Esophagus squamous epithelium (tissue), 5 donors: ENCODE measurements around the gene FAM174C. TPM values are rescaled to one million over a fixed set of nuclear protein-coding genes. Genes with fewer than 3 reads are reported as not detected.

Source experiments
- DNase-seq: peaks from one replicate; lab custom pipeline; 2025; lab: John Stamatoyannopoulos, UW
- H3K27ac ChIP-seq, 4 donors: fragments of 200-600 bp; sonication (generic); one replicate each; pipeline ENCODE4 v1.5.1; 2016 to 2019; ENCODE audit warnings: mild to moderate bottlenecking in 1 of 4
- H3K27me3 ChIP-seq, 4 donors: fragments of 200-600 bp; sonication (generic); 1 replicate in 3 of 4; 2 replicates in 1 of 4; pipeline versions ENCODE4 v1.5.1 to v1.6.0; 2017 to 2021; ENCODE audit warnings: antibody characterized with exemption in 1 of 4
- H3K36me3 ChIP-seq, 3 donors: fragments of 200-600 bp; sonication (generic); one replicate each; pipeline ENCODE4 v1.5.1; 2016 to 2019
- H3K4me1 ChIP-seq, 3 donors: fragments of 200-600 bp; sonication (generic); one replicate each; pipeline ENCODE4 v1.5.1; 2017 to 2019
- H3K4me3 ChIP-seq, 4 donors: fragments of 200-600 bp; sonication (generic); 1 replicate in 3 of 4; 2 replicates in 1 of 4; pipeline ENCODE4 v1.5.1; 2016 to 2019; ENCODE audit warnings: mild to moderate bottlenecking in 2 of 4, moderate library complexity in 1 of 4
- H3K9me3 ChIP-seq, 3 donors: fragments of 200-600 bp; sonication (generic); one replicate each; pipeline ENCODE4 v1.5.1; 2016 to 2019
- POLR2A ChIP-seq, 4 donors: fragments of 450-650 bp; IDR thresholded peaks; one replicate each; pipeline ENCODE4 v1.6.1; 2017; ENCODE audit warnings: antibody characterized with exemption in 4 of 4, mild to moderate bottlenecking in 4 of 4, moderate library complexity in 3 of 4
- WGBS, 2 donors: methylation state at CpG; one replicate each; pipeline ENCODE4 v1.1.5; 2018; 5-methylcytosine and 5-hydroxymethylcytosine counted together
- intact Hi-C: fragments of 100-400 bp; cut with DNase I; formaldehyde crosslinking; loops from one replicate; pipeline ENCODE4 v1.15.0; 2022
- total RNA-seq, 4 donors: library from RNA; depleted of rRNA; stranded (reverse); fragments of >200 nt; gene quantifications; one replicate each; pipeline ENCODE4 v1.1.0, GENCODE V29; 2016
- TF ChIP-seq, protein P1 (sequence below), 6 experiments: fragments of 450-650 bp in 4 of 6; fragments of 200-600 bp in 2 of 6; sonication (generic) in 2 of 6; IDR thresholded peaks; one replicate each; pipeline ENCODE4 v1.5.1; 2016 to 2019; ENCODE audit warnings: antibody characterized with exemption in 6 of 6, mild to moderate bottlenecking in 4 of 6, moderate library complexity in 4 of 6
- donor health status: DM: yes; HTN: yes; CAD: no.

The FAM174C gene
- total RNA-seq, 4 donors from 2014 or later, result 31.5 to 69.8 (median 50.5) TPM

DNA sequence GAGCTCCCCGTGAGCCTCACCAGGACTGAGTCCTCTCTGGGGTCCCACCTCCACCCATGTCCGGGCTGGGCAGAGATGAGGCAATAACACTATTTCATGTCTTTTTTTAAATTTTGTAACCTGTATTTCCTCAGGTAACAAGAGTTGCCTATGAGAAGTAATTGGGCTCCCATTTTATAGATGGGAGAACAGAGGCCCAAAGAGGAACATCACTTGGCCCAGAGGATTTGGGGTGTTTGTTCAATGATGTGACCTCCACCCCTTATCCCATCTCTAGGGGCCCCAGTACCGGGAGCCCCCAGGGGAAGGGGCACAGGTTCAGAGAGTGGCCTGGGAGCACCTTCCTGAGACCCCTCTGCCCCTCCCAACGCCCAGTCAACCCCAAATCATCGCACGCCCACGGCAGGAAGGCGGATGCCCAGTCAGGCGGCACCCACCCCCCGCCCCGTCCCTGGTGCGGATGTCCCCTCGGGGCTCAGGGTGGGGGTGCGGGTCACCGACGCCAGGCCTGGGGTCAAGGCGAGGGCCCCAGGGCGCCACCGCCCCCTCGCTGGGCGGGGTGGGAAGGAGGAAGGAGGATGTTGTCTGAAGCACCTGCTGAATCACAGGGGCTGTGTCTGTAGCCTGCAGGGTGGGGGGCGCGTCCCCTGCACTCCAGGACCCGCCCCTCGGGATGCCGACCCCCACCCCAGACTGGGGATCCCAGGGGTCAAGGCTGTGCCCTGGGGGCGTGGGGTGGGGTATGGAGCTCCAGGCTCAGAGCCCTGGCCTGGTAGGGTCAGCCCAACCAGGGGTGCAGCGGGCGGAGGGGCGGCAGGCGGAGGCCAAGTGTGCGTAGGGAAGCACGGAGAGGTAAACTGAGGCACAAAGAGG lies 15.2 kb upstream of the FAM174C start:
- Histone ChIP-seq H3K27ac (peak overlapping the region; percentile 97 to 99 (median 98)), H3K9me3 (no peaks in the 10 kb centered on the region), H3K4me3 (peak overlapping the region; percentile 61 to 72 (median 70)), H3K4me1 (peaks cover 73 to 100% (median 81%) of the 10 kb centered on the region in 3 donors), H3K27me3 (no peaks in the 10 kb centered on the region), H3K36me3 (peaks cover 19 to 35% (median 20%) of the 10 kb centered on the region in 3 donors)
- no peak for DNase-seq
- 10 to 18% methylated on average over 1 to 8 of the region's 33 CpGs for WGBS, 2 donors
- intact Hi-C loops, result no loop called here
- peak in 1 of 4 donors; percentile 8 for TF ChIP-seq POLR2A (IDR thresholded peaks at IDR 0.05)
- TF ChIP-seq, protein P1, sequence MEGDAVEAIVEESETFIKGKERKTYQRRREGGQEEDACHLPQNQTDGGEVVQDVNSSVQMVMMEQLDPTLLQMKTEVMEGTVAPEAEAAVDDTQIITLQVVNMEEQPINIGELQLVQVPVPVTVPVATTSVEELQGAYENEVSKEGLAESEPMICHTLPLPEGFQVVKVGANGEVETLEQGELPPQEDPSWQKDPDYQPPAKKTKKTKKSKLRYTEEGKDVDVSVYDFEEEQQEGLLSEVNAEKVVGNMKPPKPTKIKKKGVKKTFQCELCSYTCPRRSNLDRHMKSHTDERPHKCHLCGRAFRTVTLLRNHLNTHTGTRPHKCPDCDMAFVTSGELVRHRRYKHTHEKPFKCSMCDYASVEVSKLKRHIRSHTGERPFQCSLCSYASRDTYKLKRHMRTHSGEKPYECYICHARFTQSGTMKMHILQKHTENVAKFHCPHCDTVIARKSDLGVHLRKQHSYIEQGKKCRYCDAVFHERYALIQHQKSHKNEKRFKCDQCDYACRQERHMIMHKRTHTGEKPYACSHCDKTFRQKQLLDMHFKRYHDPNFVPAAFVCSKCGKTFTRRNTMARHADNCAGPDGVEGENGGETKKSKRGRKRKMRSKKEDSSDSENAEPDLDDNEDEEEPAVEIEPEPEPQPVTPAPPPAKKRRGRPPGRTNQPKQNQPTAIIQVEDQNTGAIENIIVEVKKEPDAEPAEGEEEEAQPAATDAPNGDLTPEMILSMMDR (IDR thresholded peaks at IDR 0.05), result no peak

DNA sequence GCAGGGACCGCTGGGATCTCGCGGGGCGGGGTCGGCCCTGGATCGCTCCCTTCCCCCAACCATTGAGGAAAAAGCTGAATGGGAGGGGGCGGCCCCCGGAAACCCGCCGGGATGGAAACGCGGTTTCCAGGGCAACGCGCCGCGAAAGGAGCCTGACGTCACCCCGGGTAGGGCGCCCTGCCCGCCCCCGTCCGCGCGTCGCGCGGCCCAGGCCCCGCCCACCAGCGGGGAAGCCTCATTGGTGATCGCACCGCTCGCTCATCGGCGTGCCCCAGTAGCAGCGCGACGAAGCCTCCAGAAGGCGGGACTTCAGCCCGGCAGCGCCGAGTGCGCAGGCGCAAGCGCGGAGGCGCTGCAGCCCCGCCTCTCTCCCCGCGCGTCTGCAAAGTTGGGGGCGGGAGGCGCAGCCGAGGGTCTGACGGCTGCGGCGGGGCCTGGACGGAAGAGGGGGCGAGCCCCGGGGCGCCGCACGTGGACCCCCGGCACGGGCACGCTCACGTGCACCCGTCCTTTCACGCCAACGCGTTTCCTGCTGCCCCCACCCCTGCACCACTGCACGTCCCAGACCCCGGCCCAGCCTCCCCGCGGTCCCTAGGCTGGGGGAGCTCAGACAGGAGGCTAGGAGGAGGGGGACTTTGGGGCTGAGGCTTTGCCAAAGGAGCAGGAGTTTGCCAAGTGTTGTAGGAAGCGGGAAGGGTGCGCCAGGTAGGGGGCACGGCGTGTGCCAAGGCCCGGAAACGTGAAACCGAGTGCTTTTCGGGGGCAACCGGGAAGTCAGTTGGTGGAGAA lies 14.4 kb upstream of the FAM174C start:
- no peaks in the 10 kb centered on the region for H3K27me3 ChIP-seq
- intact Hi-C loops, result no loop called here
- peak in 3 of 4 donors; percentile 25 to 95 (median 89) for TF ChIP-seq POLR2A (IDR thresholded peaks at IDR 0.05)
- TF ChIP-seq, protein P1 (IDR thresholded peaks at IDR 0.05), result peak in 2 of 6 experiments; percentile 20
- 1 to 2% methylated on average over 9 to 25 of the region's 83 CpGs for WGBS, 2 donors
- peak overlapping the region; percentile 97 to 99 (median 98) for H3K27ac ChIP-seq
- DNase-seq, result peak; percentile 69
- peaks cover 75 to 100% (median 81%) of the 10 kb centered on the region in 3 donors for H3K4me1 ChIP-seq
- peak overlapping the region; percentile 61 to 72 (median 70) for H3K4me3 ChIP-seq
- H3K36me3 ChIP-seq, result peaks cover 10 to 27% (median 12%) of the 10 kb centered on the region in 3 donors
- H3K9me3 ChIP-seq, result no peaks in the 10 kb centered on the region

DNA sequence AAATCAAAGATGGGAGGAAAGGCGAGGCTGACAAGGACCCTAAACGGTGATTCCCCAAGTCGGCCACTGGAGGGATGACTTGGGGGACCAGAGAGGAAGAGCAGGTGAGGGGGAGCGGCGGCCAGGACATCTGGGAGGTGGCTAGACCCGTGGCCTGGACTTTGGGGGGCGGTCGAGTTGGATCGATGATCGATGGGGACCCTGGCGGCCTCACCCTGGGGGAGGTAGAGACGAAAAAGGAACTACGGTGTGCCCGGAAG lies 13.9 kb upstream of the FAM174C start:
- H3K36me3 ChIP-seq, result peaks cover 8 to 21% (median 9%) of the 10 kb centered on the region in 3 donors
- H3K27me3 ChIP-seq, result no peaks in the 10 kb centered on the region
- no peaks in the 10 kb centered on the region for H3K9me3 ChIP-seq
- DNase-seq, result no peak
- TF ChIP-seq POLR2A (IDR thresholded peaks at IDR 0.05), result no peak
- TF ChIP-seq, protein P1 (IDR thresholded peaks at IDR 0.05), result peak in 1 of 6 experiments; percentile 10
- peak overlapping the region; percentile 61 to 72 (median 70) for H3K4me3 ChIP-seq
- intact Hi-C loops, result no loop called here
- peaks cover 79 to 100% (median 84%) of the 10 kb centered on the region in 3 donors for H3K4me1 ChIP-seq
- peak overlapping the region; percentile 97 to 99 (median 98) for H3K27ac ChIP-seq
- 10 to 12% methylated on average over 13 to 14 of the region's 14 CpGs for WGBS, 2 donors

DNA sequence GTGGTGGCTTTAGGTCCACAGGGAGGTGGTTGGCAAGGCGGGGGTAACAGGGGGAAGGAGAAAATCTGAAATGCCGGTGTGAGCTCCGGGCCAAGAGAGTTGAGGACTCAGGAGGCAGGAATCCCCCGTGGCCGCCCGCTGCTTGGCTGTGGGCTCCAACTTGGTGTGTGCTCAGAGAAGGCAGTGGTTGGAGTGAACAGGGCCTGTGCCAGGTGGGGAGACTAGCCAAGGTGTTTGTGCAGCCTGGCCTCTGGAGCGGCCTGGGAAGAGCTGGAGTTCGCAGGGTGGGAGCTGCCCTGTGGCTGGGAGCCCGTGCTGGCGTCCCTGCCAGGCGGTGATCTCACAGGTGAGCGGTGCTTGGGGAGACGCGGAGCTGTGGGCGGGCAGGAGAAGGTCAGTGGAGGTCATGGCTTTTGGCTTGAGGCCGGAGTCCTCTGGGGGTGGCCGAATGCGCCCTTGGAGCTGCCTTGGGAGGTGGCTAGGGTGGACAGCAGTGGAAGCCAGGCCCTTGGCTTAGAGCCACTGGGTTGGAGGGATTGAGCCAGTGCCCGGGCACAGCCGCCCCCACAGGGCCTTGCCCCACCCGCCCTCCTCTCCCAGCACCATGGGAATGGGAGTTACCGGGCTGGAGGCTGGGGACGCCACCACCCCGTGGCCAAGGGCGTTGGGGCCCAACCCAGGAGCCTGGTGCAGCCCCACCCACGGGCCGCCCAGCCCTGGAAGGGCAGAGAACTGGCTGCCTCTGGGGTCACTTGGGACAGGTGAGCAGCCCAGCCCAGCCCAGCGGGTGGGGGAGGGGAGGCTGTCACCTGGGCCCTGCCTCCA lies 13.3 kb upstream of the FAM174C start:
- TF ChIP-seq POLR2A (IDR thresholded peaks at IDR 0.05), result peak in 2 of 4 donors; percentile 49
- TF ChIP-seq, protein P1 (IDR thresholded peaks at IDR 0.05), result no peak
- H3K27me3 ChIP-seq, result no peaks in the 10 kb centered on the region
- H3K4me1 ChIP-seq, result peaks cover 76 to 100% (median 79%) of the 10 kb centered on the region in 3 donors
- intact Hi-C loops, result no loop called here
- H3K36me3 ChIP-seq, result peaks cover 2 to 16% (median 3%) of the 10 kb centered on the region in 3 donors
- H3K4me3 ChIP-seq, result peak overlapping the region; percentile 61 to 72 (median 70)
- H3K27ac ChIP-seq, result peak overlapping the region; percentile 97 to 99 (median 98)
- no peaks in the 10 kb centered on the region for H3K9me3 ChIP-seq
- WGBS, 2 donors, result 1 to 7% methylated on average over 6 to 7 of the region's 28 CpGs
- no peak for DNase-seq
